Endothelial cell of hepatic sinusoid (primary cell): Measurements from ENCODE around the gene ALPL.
"Not testable (repeated sequence)": the region's sequence is repeated elsewhere in the genome, so short reads cannot be mapped to it uniquely, and the experiment has no call there.

Experiments
- in situ Hi-C: cut with HindIII; loops from 2 replicates; pipeline ENCODE4 v1.10.0; 2017; ENCODE audit warnings: low sequenced_read_pairs

ALPL gene

GRCh38 chr1:21506804-21507203, 2.4 kb upstream of the ALPL start:
- in situ Hi-C loops = no loop called here

DNA sequence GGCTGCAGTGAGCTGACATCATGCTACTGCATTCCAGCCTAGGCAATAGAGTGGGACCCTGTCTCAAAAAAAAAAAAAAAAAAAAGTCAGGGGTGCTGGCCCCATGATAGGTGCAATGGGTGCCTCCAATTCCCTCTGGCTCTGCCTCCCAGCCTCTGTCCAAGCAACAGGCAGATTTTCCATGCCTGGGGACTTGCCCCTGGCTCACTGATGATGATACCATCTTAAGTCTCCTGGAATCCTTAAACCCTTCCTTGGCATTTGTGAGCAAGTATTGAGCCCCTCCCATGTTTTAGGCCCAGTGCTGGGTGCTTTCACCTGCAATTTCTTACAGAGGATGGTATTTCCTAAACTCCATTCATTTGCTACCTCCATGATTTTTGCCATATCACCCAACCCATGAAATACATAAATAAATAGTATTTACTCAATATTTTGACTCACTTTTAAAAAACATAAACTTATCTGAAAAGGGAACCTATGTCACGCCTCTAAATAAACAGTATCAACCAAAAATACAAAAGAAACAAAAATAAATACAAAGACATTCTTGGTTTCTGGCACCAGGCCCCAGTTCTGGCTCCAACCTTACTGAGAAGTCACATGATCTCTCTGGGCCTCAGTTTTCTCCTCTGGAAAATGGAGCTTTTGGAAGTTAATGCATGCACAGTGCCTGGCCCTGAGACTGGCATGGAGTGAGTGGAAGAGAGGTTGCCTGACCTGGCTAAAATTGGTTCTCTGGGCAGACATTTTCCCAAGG, 1.5 kb upstream of the ALPL start:
- in situ Hi-C loops = no loop called here

DNA sequence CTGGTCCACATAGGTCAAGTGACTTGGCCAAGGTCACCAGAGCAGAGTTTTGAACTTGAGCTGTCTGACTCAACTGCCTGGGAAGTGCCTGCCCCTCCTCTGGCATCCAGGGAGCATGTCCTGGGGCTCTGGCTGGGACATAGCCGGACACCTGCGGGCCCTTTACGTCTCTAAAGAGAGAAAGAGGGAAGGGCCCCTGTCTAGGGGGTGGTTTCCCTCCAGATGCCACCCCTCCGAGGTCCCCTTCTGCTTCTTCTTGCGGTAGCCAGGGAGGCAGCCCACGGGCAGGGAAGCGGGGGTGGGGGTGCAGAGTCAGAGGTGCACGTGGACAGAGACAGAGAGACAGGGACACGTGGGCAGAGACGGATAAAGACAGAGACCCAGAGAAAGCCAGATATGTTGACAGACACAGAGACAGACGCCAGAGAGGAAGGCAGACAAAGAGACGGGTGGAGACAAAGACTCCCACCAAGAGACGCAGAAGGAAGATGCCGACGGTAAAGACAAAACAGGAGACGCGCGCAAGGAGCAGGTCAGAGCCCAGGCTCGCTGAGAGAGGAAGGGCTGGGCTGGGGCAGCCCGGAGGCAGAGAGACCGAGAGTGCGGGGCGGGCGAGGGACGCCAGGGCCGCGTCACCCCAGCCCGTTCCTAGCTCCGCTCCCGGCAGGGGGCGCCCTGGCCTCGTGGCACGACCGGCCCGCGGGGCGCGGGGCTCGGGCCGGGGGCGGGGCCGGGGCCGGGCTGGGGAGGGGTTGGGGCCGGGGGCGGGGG, 458 bp upstream of the ALPL start:
- in situ Hi-C loops = no loop called here

DNA sequence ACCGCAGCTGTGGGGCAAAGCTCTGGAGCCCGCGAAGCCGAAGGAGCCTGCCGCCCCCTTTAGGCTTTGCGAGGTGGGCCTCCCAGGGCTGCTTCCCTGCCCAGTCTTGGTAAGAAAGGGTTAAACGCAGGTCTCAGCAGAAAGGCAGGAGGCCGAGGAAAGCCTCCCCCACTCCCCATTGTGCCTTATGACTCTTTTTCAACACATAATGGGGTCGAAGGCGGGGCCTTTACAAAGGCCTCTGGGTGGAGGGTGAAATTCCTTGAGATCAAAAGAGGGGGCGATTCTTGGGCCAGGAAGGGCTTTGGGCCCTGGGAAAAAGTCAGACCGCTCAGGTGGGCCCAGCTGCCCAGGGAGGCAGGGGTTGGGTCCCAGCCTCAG, 880 bp downstream of the ALPL start:
- in situ Hi-C loops = no loop called here

DNA sequence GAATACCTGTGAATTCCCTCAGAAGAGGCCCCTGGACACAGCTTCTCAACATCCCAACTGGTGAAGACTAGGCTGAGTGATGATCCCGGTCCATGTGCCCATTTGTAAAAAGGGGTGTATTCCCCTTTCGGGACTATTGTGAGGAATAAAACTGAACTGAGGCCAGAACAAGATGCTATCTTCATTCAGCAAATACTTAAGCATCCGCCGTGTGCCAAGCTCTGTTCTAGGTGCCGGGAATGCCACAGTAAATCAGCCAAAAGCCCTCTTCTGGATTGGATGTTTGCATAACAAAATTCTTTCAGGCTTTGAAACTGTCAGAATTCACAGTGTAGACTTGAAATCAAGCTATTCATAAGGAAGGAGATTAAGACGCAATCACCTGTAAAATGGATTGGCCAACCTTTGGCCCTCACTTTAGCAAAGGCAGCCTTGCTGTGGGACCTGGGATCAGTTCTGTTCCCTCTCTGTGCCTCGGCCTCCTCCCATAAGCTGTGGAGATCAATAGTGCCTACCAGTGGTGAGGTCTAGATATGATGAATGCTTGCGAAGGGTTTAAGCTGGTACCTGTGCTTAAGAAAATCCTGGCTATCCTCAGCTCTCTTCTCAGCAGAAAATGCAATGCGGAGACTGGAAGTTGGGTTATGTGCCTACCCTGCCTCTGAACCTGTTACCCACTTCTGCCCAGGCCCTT, 1.8 kb downstream of the ALPL start:
- in situ Hi-C loops = no loop called here

DNA sequence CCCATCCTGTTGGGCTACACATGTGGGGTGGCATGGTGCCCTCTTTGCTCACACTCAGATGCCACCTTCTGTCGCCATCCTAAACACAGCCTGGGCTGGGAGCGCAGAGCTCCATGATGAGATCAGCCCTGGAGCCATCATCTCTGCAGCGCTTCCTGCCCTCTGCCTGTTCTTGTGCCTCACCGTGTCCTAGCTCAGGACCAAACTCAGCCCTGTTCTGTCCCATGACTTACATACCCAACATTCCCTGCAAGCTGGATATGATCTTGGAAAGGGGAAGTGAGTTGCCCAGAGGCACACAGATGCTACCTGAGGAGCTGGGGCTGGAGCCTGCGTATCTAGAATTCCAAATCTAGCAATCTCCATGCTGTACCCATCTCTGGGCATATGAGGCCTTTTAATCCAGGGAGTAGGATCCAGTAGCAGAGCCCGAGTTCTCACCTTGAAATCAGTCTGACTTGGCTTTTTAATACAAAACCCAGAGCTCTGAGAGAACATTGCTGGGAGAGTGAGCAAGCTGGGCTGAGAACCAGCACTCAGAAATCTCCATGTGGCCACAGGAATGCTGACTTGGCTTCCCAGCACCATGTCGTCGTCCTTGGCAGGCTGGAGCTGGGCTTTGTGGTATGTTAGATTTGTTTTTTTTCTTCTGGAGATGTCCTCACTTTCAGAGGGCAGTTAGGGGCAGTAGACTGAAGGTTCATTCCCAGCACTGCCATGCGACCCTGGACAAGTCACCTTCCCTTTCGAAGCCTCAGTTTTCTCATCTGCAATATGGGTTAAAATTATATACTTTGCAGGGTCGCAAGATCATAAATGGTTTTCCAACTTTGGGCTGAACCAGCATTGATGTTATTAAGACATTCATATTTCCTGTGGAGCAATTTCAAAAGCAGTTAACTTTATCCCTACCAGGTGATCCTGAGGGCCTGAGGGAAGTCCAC, 2.6 kb downstream of the ALPL start:
- in situ Hi-C loops = no loop called here

GRCh38 chr1:21514245-21514644, 5.0 kb downstream of the ALPL start:
- in situ Hi-C loops = no loop called here

GRCh38 chr1:21517161-21517589, 8.0 kb downstream of the ALPL start:
- in situ Hi-C loops = no loop called here

DNA sequence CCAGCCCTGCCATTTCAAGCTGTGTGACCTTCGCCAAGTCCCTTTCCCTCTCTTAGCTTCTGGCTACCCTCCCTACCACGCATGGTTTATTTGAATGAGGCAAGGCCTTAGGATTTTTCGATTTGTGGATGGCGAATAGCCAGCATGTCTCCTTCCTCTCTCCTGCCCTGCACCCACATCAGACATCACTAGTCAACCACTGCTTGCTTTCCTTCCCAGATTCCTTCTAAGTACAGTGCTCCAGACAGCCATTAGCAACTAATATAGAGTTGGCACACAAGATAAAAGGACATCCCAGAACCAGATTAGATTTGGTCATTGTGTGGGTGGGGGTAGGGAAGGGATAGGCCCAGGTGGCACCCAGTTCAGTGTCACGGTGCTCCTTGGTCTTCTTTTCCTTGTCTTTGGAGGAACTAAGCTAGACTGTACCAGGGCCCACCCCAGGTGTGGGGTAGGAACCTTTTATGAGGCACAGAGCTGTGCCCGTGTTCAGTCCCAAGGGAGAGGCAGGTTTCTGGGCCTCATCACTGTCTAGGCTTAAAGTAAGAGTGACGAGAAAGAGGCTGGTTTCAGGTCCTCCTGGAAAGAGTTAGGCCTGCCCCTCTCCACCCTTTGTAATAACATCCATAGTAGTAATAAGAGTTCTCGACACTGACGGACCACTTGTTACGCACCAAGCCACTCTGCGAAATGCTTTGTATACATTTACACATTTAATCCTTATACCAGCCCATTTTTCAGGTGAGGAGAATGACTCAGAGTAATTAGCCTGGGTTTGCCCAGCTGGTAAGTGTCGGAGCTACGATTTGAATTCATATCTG, 8.6 kb downstream of the ALPL start:
- in situ Hi-C loops = no loop called here

DNA sequence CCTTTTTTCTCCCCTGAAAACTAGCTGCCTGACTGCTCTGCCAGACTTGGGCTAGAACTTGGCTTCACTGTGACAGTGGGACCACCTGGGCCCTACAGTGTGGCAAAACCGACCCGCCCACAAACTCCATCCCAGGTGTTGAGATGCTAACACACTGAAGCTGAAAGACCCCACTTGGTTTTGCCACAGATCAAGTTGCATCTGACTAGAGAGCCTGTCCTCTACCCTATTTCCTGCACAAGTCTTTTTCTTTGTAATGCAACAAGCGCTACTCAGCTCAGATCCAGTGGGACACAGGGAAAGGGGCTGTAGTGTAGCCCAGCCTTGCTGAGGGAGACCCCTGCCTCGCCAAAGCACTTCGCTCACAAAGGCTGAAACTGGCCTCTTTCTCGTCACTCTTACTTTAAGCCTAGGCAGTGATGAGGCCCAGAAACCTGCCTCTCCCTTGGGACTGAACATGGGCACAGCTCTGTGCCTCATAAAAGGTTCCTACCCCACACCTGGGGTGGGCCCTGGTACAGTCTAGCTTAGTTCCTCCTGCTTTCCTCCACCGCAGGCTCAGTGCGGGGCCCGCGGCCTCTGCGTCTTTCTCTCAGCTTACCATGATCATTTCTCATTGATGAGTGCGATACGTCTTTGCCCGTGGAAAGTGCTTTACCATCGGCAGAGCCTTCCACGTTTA, 9.7 kb downstream of the ALPL start:
- in situ Hi-C loops = no loop called here

DNA sequence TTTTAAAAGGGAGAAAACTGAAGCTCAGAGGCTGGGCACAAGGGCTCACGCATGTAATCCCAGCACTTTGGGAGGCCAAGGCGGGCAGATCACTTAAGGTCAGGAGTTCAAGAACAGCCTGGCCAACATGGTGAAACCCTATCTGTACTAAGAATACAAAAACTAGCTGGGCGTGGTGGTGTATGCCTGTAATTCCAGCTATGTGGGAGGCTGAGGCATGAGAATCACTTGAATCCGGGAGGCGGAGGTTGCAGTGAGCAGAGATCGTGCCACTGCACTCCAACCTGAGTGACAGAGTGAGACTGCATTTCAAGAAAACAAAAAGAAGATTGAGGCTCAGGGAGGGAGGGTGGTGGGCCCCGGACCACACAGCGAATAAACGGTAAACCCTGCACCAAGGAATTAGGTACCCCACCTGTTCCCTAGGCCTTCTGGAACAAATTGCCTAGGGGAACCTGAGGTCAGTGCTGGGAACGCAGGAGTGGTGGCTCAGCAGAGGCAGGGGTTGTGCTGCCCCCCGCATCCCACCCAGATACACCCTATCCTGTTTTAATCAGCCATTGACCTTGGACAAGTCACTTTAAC, 10.4 kb downstream of the ALPL start:
- in situ Hi-C loops = not testable (repeated sequence)

DNA sequence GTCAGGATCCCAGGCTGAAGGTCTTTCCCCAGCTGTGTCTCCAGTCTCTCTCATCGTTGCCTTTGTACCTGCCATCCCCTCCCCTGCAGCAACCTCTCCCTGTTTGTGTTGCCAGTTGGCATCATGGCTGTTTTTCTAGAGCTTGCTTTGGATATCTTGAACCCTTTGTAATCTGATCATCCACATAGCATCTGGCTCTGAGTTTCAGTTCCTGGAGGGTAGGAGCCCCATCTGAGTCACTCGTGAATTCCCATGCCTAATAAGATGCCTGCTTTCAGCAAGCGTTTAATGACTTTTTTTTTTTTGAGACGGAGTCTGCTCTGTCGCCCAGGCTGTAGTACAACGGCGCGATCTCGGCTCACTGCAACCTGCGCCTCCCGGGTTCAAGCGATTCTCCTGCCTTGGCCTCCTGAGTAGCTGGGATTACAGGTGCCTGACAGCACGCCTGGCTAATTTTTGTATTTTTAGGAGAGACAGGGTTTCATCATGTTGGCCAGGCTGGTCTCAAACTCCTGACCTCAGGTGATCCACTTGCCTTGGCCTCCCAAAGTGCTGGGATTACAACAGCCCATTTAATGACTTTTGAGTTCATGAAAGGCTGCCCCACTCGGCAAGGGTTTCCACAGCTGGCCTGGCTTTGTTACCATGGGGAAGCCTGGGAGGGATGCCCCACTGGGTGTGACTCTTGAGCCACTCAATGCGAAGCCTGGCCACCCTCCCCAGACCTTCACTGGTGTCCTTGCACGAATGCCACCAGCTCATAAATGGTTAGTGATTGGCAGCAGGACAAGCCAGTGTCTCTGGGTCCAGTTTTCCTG, 11.9 kb downstream of the ALPL start:
- in situ Hi-C loops = no loop called here

GRCh38 chr1:21521717-21522060, 12.5 kb downstream of the ALPL start:
- in situ Hi-C loops = no loop called here

- in situ Hi-C loops = no loop called here
Measured at GRCh38 chr1:21522525-21523038, 13.4 kb downstream of the ALPL start.

- in situ Hi-C loops = no loop called here
Measured at GRCh38 chr1:21523297-21523813, 14.1 kb downstream of the ALPL start.

DNA sequence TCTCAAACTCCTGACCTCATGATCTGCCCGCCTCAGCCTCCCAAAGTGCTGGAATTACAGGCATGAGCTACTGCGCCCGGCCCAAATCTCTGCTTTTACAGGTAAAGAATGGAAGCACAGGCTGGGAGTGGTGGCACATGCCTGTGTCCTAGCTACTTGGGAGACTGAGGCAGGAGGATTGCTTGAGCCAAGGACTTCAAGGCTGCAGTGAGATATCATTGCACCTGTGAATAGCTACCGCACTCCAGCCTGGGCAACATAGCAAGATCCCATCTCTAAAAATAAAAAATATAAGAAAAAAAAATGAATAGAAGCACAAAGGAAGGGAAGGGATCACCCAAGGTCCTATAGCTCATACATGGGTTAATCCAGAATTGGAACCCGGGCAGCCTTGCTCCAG, 15.0 kb downstream of the ALPL start:
- in situ Hi-C loops = no loop called here

- in situ Hi-C loops = no loop called here
Measured at GRCh38 chr1:21524686-21525339, 15.6 kb downstream of the ALPL start.
